IPS-15b (cell line): ENCODE measurements around the gene RNASET2.

Experiments used
- H3K27me3 ChIP-seq: one replicate; pipeline ENCODE4 v1.6.1; 2013; ENCODE audit warnings: low read length; ENCODE audit not compliant: control insufficient read depth, insufficient read depth
- H3K36me3 ChIP-seq: one replicate; pipeline ENCODE4 v1.6.1; 2013; ENCODE audit warnings: low read length; ENCODE audit not compliant: control insufficient read depth, insufficient read depth
- H3K4me1 ChIP-seq: one replicate; pipeline ENCODE4 v1.6.1; 2013; ENCODE audit warnings: mild to moderate bottlenecking, low read length; ENCODE audit not compliant: control insufficient read depth, insufficient read depth
- H3K4me3 ChIP-seq: one replicate; pipeline ENCODE4 v1.5.1; 2013; ENCODE audit warnings: low read depth, low read length
- H3K9ac ChIP-seq: one replicate; pipeline ENCODE4 v1.6.1; 2013; ENCODE audit warnings: low read depth, mild to moderate bottlenecking, low read length
- H3K9me3 ChIP-seq: one replicate; pipeline ENCODE4 v1.6.1; 2013; ENCODE audit warnings: mild to moderate bottlenecking, low read length; ENCODE audit not compliant: control insufficient read depth, insufficient read depth

Gene RNASET2

DNA sequence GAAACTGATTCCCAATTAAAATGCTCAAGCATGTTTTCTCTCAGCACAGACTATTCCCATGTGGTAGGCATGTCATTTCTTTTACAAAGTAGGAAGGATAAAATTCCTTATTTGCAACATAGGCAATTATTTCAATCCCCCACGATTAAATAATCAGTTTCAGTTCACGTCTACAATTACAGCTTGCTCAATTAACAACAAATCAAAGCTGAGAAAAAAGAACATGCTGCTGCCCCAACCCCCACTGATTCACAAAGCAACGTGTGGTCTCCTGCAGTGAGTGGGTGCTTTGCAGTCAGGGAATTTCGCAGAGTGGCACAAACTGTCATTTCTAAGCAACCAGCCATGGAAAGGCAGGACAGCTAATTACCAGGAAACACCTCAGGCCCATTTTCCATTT, 17.0 kb downstream of the RNASET2 start:
- Histone ChIP-seq H3K4me3 (no peak overlapping the region), H3K27me3 (no peaks in the 10 kb centered on the region), H3K4me1 (no peaks in the 10 kb centered on the region), H3K36me3 (peaks cover 8% of the 10 kb centered on the region), H3K9ac (no peak overlapping the region), H3K9me3 (no peaks in the 10 kb centered on the region)

GRCh38 chr6:166938704-166939103, 17.6 kb downstream of the RNASET2 start:
- Histone ChIP-seq H3K9me3 (no peaks in the 10 kb centered on the region), H3K27me3 (no peaks in the 10 kb centered on the region), H3K36me3 (peaks cover 8% of the 10 kb centered on the region), H3K4me3 (no peak overlapping the region), H3K9ac (no peak overlapping the region), H3K4me1 (no peaks in the 10 kb centered on the region)

GRCh38 chr6:166938150-166938549, 18.2 kb downstream of the RNASET2 start:
- H3K9me3 ChIP-seq, result no peaks in the 10 kb centered on the region
- no peaks in the 10 kb centered on the region for H3K4me1 ChIP-seq
- no peaks in the 10 kb centered on the region for H3K27me3 ChIP-seq
- no peak overlapping the region for H3K4me3 ChIP-seq
- H3K36me3 ChIP-seq, result peaks cover 8% of the 10 kb centered on the region
- no peak overlapping the region for H3K9ac ChIP-seq

DNA sequence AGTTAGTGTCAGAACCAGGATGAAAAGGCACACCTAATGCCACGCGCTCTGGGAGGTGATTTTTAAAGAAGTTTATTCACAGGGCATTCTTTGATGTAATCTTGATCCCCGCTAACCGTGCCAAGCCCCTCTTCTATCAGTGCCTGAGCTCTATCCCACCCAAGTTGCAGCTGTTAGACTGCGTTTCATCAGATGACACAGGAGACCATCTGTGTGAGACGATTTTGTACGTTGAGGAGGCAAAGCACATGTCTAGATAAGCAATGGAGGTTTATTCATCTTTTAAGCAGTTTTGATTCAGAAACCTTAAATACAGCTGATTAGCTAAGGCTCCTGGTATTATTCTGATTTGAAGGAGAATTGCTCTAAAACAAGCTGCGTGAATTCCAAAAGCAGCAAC, 18.6 kb downstream of the RNASET2 start:
- Histone ChIP-seq H3K9me3 (no peaks in the 10 kb centered on the region), H3K4me1 (no peaks in the 10 kb centered on the region), H3K4me3 (no peak overlapping the region), H3K9ac (no peak overlapping the region), H3K36me3 (peaks cover 8% of the 10 kb centered on the region), H3K27me3 (no peaks in the 10 kb centered on the region)

DNA sequence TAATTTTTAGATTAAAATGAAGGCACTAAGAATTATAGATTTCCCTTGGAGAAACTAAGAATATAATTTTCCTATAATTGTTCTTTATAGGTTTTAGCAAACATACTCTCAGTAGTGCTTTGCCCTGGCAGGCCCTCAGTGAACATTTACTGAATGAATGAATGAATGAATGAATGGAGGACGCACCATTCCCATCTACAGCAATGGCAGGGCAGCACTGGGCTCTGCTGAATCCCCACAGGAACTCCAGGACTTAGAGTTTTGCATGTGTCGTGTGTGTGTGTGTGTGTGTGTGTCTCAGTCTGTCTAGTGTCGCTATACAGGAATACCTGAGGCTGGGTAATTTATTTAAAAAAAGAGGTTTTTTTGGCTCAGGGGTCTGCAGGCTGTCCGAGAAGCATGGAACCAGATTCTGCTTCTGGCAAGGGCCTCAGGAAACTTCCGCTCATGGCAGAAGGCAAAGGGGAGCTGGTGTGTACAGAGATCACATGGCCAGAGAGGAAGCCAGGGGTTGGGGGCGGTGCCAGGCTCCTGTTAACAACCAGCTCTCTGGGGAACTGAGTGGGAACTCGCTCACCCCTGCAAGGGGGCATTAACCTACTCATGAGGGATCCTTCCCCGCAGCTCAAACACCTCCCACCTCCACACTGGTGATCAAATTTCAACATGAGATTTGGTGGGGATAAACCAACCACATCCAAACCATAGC, 20.1 kb downstream of the RNASET2 start:
- H3K4me3 ChIP-seq, result no peak overlapping the region
- H3K9me3 ChIP-seq, result no peaks in the 10 kb centered on the region
- no peaks in the 10 kb centered on the region for H3K4me1 ChIP-seq
- H3K27me3 ChIP-seq, result no peaks in the 10 kb centered on the region
- H3K9ac ChIP-seq, result no peak overlapping the region
- peaks cover 13% of the 10 kb centered on the region for H3K36me3 ChIP-seq

DNA sequence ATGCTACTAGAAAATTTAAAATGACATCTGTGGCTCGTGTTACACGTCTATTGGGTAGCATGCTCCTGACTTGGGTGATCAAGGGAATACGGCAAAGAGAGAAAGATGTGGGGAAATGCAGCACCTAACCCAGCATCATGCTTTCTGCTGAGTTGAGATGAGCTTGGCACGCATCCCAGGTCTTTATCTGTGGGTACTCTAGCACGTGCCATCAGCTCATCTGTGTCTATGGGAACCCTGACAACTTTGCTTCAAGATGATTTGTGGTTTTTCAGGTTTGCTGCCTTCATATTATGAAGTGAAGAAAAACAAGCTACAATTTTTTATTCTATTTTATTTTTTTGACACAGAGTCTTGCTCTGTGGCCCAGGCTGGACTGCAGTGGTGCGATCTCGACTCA, 21.0 kb downstream of the RNASET2 start:
- Histone ChIP-seq H3K4me1 (no peaks in the 10 kb centered on the region), H3K27me3 (no peaks in the 10 kb centered on the region), H3K9ac (no peak overlapping the region), H3K9me3 (no peaks in the 10 kb centered on the region), H3K4me3 (no peak overlapping the region), H3K36me3 (peaks cover 13% of the 10 kb centered on the region)

- Histone ChIP-seq H3K36me3 (peaks cover 13% of the 10 kb centered on the region), H3K4me1 (no peaks in the 10 kb centered on the region)
Measured at GRCh38 chr6:166934174-166934573, 22.2 kb downstream of the RNASET2 start.

DNA sequence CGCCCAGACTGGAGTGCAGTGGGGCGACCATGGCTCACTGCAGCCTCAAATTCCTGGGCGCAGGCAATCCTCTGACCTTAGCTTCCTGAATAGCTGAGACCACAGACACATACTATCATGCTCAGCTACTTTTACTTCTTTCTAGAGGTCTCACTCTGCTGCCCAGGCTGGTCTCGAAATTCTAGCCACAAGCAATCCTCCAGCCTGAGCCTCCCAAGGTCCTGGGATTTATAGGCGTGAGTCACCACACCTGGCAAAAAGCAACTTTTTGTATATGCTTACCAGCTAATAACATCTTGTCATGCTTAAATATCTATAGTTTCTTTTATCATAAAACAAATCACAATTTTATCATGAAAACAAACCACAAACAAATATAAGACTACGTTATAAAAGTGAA, 23.0 kb downstream of the RNASET2 start:
- Histone ChIP-seq H3K4me1 (no peaks in the 10 kb centered on the region), H3K9me3 (no peaks in the 10 kb centered on the region), H3K9ac (no peak overlapping the region), H3K4me3 (no peak overlapping the region), H3K27me3 (no peaks in the 10 kb centered on the region), H3K36me3 (peaks cover 9% of the 10 kb centered on the region)

More at GRCh38 chr6:166934174-166934573, 22.2 kb downstream of the RNASET2 start:
- Histone ChIP-seq H3K9me3 (no peaks in the 10 kb centered on the region), H3K27me3 (no peaks in the 10 kb centered on the region), H3K9ac (no peak overlapping the region), H3K4me3 (no peak overlapping the region)

GRCh38 chr6:166932616-166933015, 23.7 kb downstream of the RNASET2 start:
- H3K36me3 ChIP-seq, result peaks cover 8% of the 10 kb centered on the region
- no peak overlapping the region for H3K4me3 ChIP-seq
- no peaks in the 10 kb centered on the region for H3K27me3 ChIP-seq
- H3K4me1 ChIP-seq, result no peaks in the 10 kb centered on the region
- H3K9ac ChIP-seq, result no peak overlapping the region
- H3K9me3 ChIP-seq, result no peaks in the 10 kb centered on the region

- no peaks in the 10 kb centered on the region for H3K4me1 ChIP-seq
- no peak overlapping the region for H3K9ac ChIP-seq
- no peaks in the 10 kb centered on the region for H3K27me3 ChIP-seq
- no peak overlapping the region for H3K4me3 ChIP-seq
- H3K36me3 ChIP-seq, result peaks cover 4% of the 10 kb centered on the region
- H3K9me3 ChIP-seq, result no peaks in the 10 kb centered on the region
Measured at GRCh38 chr6:166932116-166932515, 24.2 kb downstream of the RNASET2 start.

DNA sequence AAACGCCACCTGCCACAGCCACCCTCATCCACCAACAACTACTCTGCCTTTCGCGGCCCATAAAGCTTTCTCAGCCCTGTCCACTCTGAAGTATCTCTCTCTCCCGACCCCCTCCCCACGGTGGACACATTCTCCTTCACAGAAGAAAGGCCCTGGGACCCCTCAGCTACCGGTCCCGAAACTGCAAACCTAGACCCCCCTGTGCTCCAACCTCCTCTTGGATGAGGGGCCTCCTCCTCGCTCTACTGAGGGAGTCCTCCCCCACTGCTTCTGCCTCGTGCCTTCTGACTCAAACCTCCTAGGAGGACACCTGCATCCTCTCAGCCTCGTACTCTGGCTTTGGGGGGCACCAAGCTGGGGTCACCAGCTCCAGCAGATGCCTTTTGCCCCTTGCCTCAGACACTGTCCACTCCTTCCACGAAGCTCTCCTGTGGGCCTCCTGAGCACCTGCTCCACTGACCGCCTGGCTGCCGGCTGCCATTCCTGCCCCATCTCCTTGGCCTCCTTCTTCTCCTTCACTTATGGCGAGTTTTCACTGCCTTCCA, 24.9 kb downstream of the RNASET2 start:
- peaks cover 4% of the 10 kb centered on the region for H3K36me3 ChIP-seq
- H3K9me3 ChIP-seq, result no peaks in the 10 kb centered on the region
- no peak overlapping the region for H3K4me3 ChIP-seq
- H3K27me3 ChIP-seq, result no peaks in the 10 kb centered on the region
- H3K9ac ChIP-seq, result no peak overlapping the region
- no peaks in the 10 kb centered on the region for H3K4me1 ChIP-seq

GRCh38 chr6:166930354-166930891, 25.9 kb downstream of the RNASET2 start:
- no peaks in the 10 kb centered on the region for H3K9me3 ChIP-seq
- no peaks in the 10 kb centered on the region for H3K27me3 ChIP-seq
- no peak overlapping the region for H3K4me3 ChIP-seq
- H3K36me3 ChIP-seq, result peaks cover 4% of the 10 kb centered on the region
- H3K9ac ChIP-seq, result no peak overlapping the region
- no peaks in the 10 kb centered on the region for H3K4me1 ChIP-seq
